GM19452 (cell line): ENCODE results near the gene MDM2.
A peak's percentile ranks its signal among the peaks of the same experiment; 100 is the strongest.

Source experiments
- ATAC-seq: cut with Tn5 transposase; IDR thresholded peaks from one replicate; pipeline ENCODE4 v1.9.1; 2021; ENCODE audit not compliant: unreplicated experiment

The MDM2 gene

DNA sequence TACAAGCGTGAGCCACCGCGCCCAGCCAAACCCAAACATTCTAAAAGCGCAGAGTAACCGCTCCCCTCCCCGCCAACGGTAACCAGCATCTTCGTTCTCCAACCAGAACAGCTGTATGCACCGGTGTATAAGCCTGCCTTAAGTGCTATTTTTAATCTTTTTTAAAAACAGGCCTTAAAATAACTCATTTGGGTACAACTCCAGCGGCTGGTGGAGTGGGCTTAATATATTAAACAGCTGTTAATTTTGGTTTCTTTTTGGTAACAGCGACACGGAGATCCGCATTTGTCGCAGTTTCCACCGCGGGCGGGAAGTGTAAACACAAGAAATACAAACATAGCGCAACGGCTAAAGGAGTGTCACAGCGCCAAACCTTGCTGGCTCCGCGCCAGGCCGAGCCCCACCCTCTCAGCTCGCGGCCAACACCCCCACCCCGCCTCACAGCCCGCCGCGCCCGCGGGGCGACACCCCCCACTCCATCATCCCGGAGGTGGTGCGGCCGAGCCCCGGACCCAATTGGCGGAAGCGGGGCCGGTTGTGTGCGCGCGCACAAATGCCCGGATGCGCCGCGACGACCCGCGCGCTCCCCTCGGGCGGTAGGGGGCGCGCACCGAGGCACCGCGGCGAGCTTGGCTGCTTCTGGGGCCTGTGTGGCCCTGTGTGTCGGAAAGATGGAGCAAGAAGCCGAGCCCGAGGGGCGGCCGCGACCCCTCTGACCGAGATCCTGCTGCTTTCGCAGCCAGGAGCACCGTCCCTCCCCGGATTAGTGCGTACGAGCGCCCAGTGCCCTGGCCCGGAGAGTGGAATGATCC lies at the start of gene MDM2:
TSS of gene MDM2 (plus strand) at position 602 of the 812 bp plus-strand sequence. CDS start 301 bp downstream, outside the sequence.
- ATAC-seq = peak; percentile 73

DNA sequence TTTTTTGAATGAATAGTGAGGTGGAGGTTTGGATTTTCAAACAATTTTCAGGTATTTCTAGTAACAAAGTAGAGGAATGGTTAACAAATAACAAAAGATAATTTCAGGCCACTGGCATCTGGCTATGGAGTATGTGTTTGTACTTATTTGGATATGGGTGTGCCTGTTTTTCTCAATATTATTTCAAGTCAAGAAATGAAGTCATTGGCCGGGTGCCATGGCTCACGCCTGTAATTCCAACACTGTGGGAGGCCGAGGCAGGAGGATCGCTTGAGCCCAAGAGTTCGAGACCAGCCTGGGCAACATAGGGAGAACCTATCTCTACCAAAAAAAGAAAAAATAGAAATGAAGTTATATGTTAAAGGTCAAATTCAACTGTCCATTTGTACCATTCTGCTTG lies 48.1 kb upstream of the MDM2 start:
- no peak for ATAC-seq

DNA sequence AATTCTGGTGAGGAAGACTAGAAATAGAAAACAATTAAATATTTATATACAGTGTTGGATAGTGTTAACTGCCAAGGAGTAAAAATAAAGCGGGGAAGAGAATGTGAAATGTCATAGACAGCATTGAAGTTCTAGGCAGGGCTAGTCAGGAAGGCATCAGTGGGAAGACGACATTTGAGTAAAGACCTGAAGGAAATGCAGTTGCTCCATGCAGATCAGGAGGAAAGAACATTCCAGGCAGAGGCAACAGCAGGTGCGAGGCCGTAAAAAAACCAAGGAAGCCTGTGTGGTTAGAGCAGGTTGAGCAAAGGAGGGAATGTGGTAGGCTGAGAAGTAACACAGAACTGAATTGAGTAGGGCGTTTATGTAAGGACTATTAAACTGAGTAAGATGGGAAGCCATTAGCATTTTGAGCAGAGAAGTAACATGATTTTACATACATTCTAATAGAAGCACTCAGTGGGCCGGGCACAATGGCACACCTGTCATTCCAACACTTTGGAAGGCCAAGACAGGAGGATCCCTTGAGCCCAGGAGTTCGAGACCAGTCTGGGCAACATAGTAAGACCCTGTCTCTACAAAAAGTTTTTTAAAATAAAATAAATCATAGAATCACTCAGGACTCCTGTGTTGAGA lies 47.1 kb upstream of the MDM2 start:
- ATAC-seq = no peak

DNA sequence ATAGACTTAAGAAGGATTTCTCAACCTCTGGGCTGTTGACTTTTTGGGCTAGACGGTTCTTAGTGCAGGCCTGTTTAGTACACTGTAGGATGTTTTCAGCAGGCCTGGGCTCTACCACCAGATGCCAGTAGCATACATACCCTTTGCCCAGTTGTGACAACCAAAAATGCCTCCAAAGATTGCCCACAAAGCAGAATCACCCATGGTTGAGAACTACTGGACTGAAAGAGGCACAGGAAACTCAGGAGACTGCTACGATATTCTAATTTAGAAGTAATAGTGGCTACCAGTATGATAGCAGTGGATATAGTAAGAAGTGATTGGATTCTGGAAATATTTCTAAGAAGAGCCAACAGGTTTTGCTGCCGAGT lies 46.5 kb upstream of the MDM2 start:
- ATAC-seq = no peak

DNA sequence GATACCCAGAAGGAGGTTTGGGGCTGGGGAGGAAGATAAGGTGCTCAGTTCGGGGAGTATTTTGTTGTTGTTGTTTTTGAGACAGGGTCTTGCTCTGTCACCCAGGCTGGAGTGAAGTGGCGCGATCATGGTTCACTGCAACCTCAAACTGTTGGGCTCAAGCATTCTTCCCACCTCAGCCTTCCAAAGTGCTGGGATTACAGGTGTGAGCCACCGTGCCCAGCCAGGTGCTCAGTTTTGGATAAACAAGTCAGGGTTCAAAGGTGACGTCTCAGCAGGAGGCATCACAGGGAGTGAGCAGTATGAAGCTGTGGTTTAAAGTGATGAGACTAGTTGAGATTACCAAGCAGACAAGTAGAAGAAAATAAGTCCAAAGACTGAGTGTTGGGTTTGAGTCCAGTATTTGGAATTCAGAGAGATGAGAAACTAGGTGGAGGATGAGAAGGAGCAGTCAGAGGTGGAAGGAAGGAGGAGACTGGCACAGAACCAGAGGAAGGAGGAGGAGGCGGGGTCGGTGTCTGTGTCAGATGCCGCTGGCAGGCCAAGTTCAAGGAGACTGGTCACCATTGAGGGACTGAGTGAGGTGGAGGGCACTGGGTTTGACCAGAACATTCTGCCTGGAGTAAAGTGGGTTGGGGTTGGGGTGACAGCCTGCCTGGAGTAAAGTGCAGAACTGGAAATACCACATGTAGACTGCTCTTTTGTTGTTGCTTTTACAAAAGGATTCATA lies 45.9 kb upstream of the MDM2 start:
- ATAC-seq = no peak

DNA sequence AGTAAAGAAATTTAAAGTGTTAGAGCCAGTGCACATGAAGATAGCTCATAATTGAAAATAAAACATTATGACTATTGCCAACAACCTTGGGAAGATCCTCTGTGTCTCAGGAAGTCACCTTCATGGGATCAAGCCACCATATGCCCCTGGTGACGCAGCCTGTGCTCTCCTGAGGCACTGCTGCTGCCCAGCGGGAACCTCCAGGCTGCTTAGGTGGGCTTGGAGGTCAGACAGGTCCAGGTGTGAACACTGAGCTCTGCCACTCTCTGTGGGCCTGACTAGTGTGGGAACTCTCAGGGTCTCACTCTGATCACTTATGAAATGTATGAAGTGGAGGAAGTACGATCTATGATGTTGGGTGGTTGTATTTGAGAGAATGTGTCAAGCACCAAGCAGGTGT lies 45.3 kb upstream of the MDM2 start:
- ATAC-seq = no peak

DNA sequence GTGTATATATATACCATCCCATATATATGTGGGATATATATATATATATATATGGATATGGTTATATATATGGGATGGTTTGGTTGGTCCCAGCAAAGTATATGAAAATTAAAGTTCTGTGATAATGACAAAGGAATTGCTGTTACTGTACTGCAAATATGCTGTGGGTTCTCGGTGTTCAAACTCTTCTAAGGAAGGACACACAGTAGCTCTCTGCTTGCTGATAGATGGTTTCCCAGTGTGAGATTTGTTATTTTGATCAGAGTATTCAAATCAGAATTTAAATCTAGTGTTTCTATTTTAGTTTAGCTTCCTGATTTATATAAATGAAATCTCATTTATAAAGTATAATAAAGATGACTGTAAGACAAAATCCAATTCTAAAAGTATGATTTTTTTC lies 42.3 kb upstream of the MDM2 start:
- no peak for ATAC-seq

DNA sequence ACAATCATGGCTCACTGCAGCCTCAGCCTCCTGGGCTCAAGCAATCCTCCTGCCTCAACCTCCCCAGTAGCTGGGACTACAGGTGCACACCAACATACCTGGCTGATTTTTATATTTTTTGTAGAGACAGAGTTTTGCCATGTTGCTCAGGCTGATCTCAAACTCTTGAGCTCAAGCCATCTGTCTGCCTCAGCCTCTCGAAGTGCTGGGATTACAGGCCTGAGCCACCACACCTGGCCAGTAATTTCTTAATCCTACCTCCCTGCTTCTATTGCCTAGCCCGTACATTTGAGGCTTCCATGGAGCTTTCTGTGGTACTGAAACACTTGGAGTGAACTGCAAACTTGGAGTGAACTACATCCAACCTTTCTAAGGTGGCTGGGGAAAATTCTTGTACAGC lies 41.3 kb upstream of the MDM2 start:
- no peak for ATAC-seq

DNA sequence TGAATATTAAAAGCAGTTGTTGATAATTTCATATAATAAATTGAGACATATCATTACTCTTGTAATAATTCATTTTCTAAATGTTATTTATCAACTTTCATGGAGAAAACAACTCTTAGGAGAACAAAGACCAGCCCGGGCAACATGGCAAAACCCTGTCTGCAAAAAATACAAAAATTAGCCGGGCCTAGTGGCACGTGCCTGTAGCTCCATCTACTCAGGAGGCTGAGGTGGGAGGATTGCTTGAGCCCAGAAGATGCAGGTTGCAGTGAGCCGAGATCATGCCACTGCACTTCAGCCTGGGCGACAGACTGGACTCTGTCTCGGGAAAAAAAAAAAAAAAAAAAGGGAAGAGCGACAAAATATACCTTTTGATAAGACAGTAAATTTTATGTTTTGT lies 40.8 kb upstream of the MDM2 start:
- no peak for ATAC-seq

DNA sequence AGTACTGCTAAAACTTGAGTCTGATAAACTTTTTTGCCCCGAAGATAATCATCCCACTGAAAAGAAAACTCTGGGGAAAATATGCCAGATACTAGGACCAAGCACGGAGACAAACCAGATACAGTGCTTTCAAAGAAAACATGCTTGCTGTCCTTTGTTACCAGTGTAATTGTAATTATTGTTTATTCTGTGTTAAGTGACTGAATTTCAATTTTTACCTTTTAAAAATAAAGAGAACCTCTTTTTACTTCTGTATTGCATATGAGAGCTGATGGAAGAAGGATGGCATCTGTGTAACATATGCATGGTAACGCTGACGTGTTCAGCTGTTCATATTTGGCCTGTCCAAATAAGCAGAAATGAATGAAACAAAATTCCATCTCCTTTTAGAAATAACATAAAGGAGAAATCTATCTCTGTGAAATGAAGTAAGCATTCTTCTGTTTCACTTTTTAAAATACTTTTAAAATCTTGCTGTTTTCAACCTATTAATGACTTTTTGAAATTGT lies 39.5 kb upstream of the MDM2 start:
- no peak for ATAC-seq

DNA sequence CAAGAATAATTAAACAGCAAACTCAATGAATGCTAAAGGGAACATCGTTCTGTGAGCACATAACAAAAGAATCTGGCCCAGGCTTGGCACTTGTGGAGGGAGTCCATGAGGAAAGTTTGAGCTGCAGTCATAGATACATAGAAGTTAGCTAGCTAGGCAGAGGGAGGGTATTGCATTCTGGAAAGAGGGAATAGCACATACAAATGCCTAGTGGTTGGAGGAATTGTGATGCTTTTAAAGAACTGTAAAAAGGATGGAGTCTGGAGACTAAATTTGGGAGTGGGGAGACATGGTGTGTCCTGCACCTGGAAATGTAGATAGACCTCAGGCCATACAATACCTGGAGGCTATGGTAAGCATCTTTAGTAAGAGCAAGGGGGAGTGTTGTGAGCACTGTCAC lies 38.0 kb upstream of the MDM2 start:
- ATAC-seq = no peak

DNA sequence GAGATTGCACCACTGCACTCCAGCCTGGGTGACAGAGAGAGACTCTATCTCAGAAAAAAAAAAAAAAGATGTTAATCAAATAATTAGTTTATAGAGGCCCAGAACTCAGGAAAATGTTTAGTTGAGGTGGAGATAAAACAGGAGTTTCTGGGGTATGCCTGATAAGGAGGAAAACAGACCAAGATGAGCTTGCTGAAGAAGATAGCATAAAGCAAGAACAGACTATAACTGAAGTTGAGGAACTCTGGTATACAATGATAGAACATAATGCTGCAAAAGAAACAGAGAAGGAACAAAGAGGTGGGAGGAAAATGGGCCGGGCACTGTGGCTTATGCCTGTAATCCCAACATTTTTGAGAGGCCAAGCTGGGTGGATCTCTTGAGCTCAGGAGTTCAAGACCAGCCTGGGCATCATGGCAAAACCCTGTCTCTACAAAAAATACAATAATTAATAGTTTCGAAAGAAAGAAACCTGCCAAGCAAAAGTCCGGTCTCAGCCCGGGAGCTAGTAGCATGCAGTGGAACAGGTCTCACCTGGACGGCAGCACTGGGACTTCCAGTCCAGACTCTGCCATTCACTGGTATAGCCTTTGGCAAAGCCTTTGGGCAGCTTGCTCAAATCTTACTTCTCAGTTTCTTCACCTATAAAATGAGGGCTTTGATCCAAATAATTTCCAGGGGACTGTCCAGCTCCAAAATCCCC lies 36.6 kb upstream of the MDM2 start:
- ATAC-seq = no peak

DNA sequence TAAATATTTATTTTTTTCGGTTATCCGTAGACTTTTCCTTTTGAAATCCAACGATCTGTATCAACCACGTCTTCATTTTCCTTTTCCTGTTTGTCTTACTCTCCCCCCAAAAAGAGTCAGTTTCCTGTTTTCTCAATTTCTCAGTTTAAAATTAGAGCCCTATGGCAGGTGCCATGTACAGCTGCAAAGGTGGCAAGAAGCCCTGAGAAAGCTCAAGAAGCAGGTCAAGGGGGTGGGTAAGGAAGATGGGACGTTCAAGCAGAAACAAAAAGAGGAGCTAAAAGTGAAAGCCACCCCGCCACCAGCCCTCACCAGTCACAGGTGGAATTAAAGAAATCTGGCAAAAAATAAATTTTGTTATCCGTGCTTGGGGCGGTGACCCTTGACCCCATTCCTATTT lies 35.3 kb upstream of the MDM2 start:
- ATAC-seq = no peak

DNA sequence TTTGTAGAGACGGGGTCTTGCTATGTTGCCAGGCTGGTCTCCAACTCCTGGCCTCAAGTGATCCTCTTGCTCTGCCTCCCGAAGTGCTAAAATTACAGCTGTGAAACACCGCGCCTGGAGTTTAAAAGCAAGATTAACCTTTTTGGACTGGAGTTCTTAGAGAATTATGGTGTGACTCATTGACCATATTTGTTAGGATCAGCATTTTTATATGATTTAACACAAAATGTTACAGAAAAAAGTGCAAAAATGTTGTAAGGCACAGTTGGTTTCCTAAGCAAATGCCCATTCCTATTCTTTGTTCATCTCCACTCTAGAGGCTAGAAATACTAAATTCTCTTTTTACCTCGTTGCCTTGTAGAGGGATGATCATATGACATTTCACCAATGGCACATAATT lies 34.4 kb upstream of the MDM2 start:
- no peak for ATAC-seq

DNA sequence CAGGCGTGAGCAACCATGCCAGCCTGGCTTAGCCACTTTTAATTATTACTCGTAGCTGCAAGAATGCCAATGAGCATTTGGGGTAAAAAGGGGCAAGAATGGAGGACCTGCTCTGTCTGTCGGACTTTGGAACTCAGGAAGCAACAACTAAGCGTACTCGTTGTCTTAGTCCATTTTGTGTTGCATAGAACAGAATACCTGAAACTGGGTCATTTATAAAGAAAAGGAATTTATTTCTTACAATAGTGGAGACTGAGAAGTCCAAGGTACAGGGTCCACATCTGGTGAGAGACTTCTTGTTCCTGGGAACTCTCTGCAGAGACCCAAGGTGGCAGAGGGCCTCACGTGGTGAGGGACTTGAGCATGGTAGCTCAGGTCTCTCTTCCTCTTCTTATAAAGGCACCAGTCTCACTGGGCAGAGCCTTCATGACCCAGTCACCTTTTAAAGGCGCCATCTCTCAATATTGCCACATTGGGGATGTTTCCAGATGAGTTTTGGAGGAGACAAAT lies 32.8 kb upstream of the MDM2 start:
- no peak for ATAC-seq

DNA sequence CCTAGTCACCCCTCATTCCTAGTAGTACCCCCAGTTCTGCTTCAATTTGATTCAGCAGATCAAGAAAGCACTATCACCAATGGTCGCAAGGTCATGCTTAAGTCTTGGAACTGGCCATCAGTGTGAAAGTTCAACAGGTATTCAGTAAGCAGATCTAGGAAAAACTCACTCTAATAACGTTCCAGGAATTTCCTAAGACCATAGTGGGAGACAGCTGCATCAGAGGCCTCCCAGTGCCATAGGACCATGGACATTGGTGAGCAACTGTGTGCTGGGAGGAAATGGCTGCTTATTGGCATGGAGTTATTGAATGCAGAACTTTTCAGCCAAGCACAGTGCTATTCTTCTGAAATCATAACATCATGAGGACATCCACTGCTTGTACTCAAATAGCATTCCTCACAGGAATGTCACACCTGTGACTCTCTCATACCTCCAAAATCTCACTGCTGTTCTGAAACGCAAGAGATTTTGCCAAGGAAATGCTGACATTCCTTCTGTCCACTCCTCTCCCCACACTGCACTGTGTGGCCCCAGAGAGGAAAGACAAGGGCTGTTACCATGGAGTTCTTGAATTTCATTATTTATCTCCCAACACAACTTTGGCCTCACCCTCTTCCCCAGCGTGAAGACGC lies 30.9 kb upstream of the MDM2 start:
- ATAC-seq = no peak

DNA sequence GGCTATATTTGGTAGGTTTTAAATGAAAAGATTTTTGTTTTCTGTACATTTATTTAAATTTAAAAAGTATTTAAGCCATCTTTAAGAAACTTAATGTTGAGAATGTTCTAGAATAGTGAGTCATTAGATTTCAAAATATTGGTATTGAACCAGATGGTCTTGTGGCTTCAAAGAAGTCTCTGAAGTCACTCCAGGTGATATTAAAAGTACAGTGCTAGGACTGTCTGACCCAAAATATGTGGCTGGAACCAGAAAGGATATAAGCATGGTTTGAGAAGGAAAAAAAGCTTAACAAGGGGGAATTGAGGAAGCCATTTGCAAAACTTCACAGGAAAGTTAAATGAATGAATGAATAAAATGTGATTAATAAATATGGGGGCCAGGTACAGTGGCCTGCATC lies 28.7 kb upstream of the MDM2 start:
- ATAC-seq = no peak

DNA sequence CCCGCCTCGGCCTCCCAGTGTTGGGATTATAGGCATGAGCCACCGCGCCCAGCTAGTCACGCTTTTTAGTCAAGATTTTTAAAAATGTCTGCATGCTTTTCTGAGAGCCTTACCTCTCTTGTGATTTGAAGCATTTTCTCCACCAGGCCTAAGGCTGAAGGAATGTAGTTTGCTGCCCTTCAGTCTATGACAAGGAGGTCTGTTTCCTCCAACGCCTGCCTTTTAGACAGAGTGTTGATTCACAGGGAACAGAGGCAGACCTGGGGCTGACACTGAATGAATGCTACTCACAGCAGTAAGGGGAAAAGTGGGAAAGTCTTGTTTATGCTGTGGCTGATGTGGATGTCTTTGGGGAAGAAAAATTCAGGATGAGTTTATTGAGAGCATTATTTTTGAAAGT lies 27.2 kb upstream of the MDM2 start:
- ATAC-seq = no peak

DNA sequence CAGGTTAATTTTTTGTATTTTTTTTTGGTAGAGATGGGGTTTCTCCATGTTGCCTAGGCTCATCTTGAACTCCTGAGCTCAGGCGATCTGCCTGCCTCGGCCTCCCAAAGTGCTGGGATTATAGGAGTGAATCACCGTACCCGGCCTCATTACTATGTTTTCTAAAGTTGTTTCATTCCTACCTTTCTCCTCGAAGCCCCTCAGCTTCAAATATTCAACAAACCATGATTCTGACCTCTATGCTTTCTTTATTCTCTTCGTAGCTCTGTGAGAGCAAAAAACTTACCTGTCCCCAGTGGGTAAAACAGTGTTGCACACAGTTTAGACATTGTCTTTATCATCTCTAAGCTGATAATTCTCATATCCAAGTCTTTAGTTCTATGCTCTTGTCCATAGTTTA lies 26.2 kb upstream of the MDM2 start:
- ATAC-seq = no peak

DNA sequence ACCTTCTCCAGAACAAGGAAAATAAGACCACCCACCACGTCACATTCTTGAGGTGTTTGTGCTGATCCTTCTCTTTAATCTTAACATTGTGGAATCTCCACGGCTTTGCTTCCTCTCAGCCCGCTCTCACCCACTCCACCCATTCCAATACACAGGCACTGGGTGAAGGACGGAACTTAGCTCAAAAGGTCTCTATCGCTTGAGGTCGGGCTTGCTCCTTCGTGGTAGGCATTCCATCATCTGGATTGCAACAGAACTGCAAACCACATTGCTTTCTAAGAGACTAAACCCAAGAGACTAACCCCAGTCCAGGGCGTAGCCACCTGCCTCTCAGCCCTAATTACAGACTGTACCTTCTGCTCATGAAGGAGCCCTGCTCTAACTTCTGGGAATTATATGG lies 24.0 kb upstream of the MDM2 start:
- ATAC-seq = no peak

DNA sequence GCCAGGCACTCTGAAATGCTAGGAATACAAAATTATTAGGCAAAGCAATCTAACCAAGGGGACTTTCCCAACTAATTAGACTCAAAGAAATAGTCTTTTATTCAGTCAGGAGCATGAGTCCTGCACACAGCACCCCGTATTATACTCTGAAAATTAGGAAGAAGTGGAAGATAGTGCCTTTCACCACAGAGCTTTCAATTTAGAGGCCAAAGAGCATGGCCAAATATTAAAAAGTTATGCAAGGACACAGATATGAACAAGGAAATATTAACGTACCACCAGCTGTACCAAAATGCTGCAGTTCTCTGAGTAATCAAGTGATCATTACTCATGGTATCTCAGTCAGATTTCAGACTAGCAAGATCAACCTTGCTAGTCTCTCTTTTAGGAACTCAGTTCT lies 22.6 kb upstream of the MDM2 start:
- no peak for ATAC-seq
